Spinal cord (tissue), 10 donors: ENCODE results near the gene ADD1. TPM values are rescaled to one million over a fixed set of nuclear protein-coding genes. Genes with fewer than 3 reads are reported as not detected.
A peak's percentile ranks its signal among the peaks of the same experiment; 100 is the strongest.
"Not testable (repeated sequence)": the region's sequence is repeated elsewhere in the genome, so short reads cannot be mapped to it uniquely, and the experiment has no call there.

Source experiments
- DNase-seq, 6 donors: peaks; one replicate each; pipeline versions ENCODE4 v3.0.0 to v3.0.0-alpha.2; 2013 to 2015; ENCODE audit warnings: low spot score in 6 of 6, low read depth in 4 of 6
- H3K27ac ChIP-seq: one replicate; pipeline ENCODE4 v1.5.1; 2013; ENCODE audit warnings: low read depth, low read length, control low read depth
- H3K27me3 ChIP-seq: one replicate; pipeline ENCODE4 v1.6.1; 2013; ENCODE audit warnings: low read length; ENCODE audit not compliant: control insufficient read depth, insufficient read depth
- H3K36me3 ChIP-seq: one replicate; pipeline ENCODE4 v1.6.1; 2013; ENCODE audit warnings: low read length; ENCODE audit not compliant: control insufficient read depth, insufficient read depth
- H3K4me1 ChIP-seq: one replicate; pipeline ENCODE4 v1.6.1; 2013; ENCODE audit warnings: low read length; ENCODE audit not compliant: control insufficient read depth, insufficient read depth
- H3K4me3 ChIP-seq: one replicate; pipeline ENCODE4 v1.5.1; 2013; ENCODE audit warnings: low read depth, low read length, control low read depth
- H3K9me3 ChIP-seq: one replicate; pipeline ENCODE4 v1.6.1; 2013; ENCODE audit warnings: low read length; ENCODE audit not compliant: control insufficient read depth, insufficient read depth
- WGBS: methylation state at CpG from one replicate; pipeline ENCODE4 v1.1.5; 2013; ENCODE audit warnings: missing lambda C conversion rate; ENCODE audit not compliant: insufficient coverage; 5-methylcytosine and 5-hydroxymethylcytosine counted together
- polyA plus RNA-seq, 2 donors: library from polyadenylated mRNA; unstranded; fragments of 120-200 nt; gene quantifications; one replicate each; pipeline ENCODE4 v1.2.1, GENCODE V29; 2013; ENCODE audit not compliant: insufficient read length in 2 of 2
- total RNA-seq, 2 donors: library from RNA; depleted of rRNA in 1 of 2; stranded (reverse); fragments of 120-200 nt in 1 of 2; fragments of >200 nt in 1 of 2; gene quantifications; one replicate each; pipeline versions ENCODE4 v1.2.3 to v1.2.4, GENCODE V29; 2013 to 2014
- donor health status: healthy.

Gene ADD1
- total and polyA plus RNA-seq, 4 donors: 201 to 334 (median 306) TPM

DNA sequence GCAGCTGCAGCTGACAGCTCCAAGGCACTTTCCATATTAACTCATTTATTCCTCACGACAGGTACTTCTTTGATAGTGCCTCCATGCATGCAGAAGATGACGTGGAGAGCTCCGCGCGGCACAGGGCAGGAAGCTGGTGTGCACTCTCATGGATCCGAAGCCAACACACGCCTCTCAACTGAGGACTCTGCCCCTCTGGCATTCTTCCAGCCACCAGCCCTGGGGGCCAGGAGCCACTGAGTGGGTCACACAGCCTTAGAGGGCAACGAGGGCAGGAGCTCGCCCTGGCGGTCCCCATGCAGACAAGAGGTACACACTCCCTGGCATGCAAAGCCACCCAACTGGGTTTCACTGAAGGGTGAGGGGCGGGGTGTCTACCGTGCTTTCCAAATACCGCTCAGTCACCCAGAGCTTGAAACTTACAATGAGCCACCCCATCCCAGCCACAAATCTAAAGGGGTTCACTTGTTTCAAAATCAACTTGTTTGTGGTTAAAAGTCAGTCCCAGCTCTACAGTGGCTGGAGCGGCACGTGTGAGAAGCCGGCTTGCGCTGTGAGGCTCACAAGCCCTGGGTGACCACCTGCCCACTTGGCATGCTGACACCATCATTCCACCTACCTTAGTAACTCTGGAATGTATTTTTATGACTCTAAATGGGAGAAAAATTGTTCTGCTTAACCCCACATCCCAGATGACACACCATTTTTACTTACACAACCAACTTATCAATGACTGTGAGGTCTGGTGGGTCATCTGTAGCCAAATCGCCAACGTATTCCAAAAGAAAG, 103.4 kb downstream of the ADD1 start:
- Histone ChIP-seq H3K4me3 (no peak overlapping the region), H3K36me3 (peaks cover 90% of the 10 kb centered on the region), H3K9me3 (no peaks in the 10 kb centered on the region), H3K27ac (no peak overlapping the region), H3K4me1 (no peaks in the 10 kb centered on the region), H3K27me3 (no peaks in the 10 kb centered on the region)
- no peak for DNase-seq
- WGBS: 97% methylated on average over 15 of the region's 19 CpGs

DNA sequence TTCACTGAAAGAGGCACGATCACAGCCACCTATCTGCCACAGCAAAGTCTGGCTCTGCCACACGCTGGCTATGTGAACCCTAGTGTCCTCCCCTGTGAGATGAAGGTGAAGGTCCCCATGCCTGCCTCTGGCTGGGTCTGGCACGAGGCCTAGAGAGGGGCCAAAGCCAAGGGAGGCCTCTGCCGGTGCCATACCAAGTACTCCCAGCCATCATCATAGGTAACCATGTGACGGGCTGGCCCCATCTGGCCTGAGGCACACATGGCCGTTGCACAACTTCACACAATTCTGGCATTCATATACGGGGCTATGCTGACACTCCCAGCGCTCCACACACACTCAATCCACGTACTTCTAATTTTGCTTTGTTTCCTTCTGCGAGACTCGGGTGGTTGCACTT, 104.3 kb downstream of the ADD1 start:
- Histone ChIP-seq H3K36me3 (peaks cover 88% of the 10 kb centered on the region), H3K27ac (no peak overlapping the region), H3K27me3 (no peaks in the 10 kb centered on the region), H3K4me1 (no peaks in the 10 kb centered on the region), H3K9me3 (no peaks in the 10 kb centered on the region), H3K4me3 (no peak overlapping the region)
- no peak for DNase-seq
- 89% methylated on average over 11 of the region's 11 CpGs for WGBS

DNA sequence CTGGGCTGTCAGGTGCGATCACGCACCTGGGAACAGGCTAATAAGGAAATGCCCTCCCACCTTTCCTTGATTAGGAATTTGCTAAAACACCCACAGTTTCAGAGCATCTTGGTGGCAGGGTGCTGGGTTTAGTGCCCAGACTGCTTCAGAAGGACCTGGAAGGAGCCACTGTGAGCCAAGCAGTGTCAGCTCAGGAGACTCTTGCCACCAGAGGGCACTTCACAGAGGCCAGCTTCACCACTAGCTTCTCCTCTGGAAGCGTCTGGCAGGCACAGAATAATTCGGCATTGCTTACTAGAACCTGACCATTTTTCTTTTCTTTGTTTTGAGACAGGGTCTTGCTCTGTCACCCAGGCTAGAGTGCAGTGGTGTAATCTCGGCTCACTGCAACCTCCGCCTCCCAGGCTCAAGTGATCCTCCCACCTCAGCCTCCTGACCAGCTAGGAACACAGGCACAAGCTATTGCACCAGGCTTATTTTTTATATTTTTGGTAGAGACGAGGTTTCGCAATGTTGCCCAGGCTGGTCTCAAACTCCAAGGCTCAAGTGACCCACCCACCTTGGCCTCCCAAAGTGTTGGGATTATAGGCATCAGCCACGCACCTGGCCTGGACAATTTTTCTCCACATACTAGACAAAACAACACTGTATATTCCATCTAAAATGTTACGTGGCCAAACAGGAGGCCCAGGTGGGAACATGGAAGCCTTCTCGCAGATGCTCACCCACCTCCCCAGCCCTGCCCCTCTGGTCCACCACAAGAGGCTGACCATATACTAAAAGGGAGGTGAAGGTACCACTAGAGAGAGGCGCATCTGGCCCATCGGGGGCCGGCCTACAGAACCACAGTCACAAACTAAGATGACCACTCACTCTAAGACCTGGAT, 105.5 kb downstream of the ADD1 start:
- no peaks in the 10 kb centered on the region for H3K9me3 ChIP-seq
- H3K4me1 ChIP-seq: no peaks in the 10 kb centered on the region
- no peak overlapping the region for H3K4me3 ChIP-seq
- no peak overlapping the region for H3K27ac ChIP-seq
- WGBS: 98% methylated on average over 7 of the region's 14 CpGs
- no peaks in the 10 kb centered on the region for H3K27me3 ChIP-seq
- peak in 1 of 6 donors; percentile 26 for DNase-seq
- peaks cover 86% of the 10 kb centered on the region for H3K36me3 ChIP-seq

DNA sequence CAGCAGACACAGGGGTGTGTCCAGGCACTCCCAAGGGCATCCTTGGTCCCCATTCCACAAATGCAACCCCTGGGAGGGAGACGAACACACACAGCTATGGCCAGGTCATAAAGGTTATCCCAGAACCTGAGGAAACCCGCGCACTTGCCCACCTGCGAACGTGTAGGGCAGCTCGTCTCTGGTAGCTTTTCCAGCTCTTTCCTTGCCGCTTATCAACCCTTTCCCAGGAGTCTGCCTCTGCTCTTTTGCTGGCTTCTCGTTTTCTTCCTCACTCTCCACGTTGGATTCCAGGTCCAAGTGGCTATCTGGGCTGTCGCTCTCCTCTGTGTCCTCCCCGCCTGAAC, 106.1 kb downstream of the ADD1 start:
- Histone ChIP-seq H3K27me3 (no peaks in the 10 kb centered on the region), H3K27ac (no peak overlapping the region), H3K4me3 (no peak overlapping the region), H3K36me3 (peaks cover 86% of the 10 kb centered on the region), H3K9me3 (no peaks in the 10 kb centered on the region), H3K4me1 (no peaks in the 10 kb centered on the region)
- no peak for DNase-seq
- WGBS: 98% methylated on average over 11 of the region's 11 CpGs

DNA sequence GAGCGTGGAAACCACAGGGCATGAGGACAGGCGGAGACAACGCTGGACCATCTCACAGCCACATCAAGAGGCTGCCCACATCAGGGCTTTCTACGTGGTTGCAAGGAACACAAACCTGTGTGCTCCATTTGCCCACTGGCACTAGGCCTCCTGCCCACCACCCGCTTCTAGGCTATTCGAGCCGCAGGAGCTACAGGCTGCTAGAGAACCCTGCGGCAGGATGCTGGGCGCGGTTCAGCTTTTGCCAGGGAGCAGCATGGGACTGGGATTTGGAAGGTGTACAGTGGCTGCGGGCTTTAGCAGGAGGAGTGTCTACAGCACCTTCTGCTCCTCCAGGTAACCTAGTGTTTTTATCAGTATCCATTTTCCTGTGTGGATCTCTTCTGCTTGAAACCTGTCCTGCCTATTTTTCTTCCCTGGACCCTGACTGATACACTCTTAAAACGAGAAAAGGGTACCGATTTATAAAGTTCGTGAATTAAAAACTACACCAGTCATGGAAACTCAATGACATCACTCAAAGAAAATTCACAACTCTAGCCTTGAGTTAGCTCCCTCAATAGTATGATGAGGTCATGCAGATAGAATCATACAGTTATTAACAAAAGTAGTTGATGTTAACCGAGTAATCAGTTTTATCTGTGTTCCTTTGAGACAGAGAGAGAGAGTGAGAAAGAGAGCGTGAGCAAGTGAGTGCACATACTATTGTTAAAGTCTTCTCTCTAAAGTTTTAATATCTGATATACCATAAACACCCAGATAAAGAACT, 106.8 kb downstream of the ADD1 start:
- H3K9me3 ChIP-seq: no peaks in the 10 kb centered on the region
- no peaks in the 10 kb centered on the region for H3K4me1 ChIP-seq
- no peak overlapping the region for H3K4me3 ChIP-seq
- no peak overlapping the region for H3K27ac ChIP-seq
- no peaks in the 10 kb centered on the region for H3K27me3 ChIP-seq
- H3K36me3 ChIP-seq: peaks cover 87% of the 10 kb centered on the region
- DNase-seq: no peak
- 95% methylated on average over 9 of the region's 16 CpGs for WGBS

DNA sequence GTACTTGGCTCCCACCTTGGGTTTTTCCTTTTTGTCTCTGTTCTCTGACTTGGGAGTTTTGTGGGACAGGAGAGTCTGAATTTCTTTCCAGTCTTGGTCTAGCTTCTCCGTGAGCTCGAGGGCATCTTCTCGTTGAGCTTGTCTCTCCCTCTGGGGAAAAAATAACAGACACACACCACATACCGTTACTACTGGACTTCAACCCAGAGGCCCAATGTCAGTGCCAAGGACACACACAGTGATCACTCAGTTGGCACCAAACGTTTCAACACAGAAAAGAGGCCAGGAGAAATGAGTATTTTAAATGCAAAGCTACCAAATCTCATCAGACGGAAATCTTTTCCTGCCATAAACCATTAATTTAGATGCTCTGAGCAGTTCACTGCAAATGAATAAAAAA, 109.9 kb downstream of the ADD1 start:
- no peak overlapping the region for H3K27ac ChIP-seq
- DNase-seq: no peak
- H3K4me3 ChIP-seq: no peak overlapping the region
- no peaks in the 10 kb centered on the region for H3K4me1 ChIP-seq
- 100% methylated on average over 2 of the region's 6 CpGs for WGBS
- no peaks in the 10 kb centered on the region for H3K27me3 ChIP-seq
- no peaks in the 10 kb centered on the region for H3K9me3 ChIP-seq
- peaks cover 73% of the 10 kb centered on the region for H3K36me3 ChIP-seq

DNA sequence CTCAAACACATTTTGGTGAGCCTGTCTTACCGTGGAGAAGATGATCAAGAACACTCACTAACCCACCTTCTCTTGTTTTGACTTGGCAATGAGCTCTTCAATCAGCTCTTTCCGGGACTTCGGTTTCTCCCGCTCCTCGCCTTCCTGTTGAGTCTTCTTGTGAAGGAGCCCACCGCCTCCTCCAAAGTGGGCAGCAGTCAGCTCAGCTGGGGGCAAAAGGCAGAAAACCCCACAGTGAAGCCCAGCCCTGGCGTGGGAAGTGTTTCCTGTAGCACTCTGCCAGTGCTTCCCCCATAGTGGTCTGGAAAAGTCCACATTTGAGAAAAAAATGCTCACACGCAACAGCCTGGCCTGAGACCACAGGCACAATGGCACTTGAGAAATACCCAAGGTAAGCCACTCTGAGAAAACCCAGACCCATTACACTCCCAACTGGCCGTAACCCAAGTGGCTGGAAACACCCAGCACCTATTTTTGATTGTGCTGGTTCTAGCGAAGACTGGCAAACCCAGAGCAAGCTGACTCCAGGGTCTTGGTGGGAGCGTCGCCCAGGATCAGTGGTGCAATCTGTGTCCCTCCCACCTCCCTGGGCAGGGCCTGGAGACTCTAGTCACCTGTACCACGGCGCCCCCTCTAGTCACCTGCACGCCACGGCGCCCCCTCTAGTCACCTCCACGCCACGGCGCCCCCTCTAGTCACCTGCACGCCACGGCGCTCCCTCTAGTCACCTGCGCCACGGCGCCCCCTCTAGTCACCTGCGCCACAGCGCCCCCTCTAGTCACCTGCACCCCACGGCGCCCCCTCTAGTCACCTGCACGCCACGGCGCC, 110.9 kb downstream of the ADD1 start:
- WGBS: 81% methylated on average over 13 of the region's 33 CpGs
- no peaks in the 10 kb centered on the region for H3K27me3 ChIP-seq
- H3K27ac ChIP-seq: no peak overlapping the region
- no peak for DNase-seq
- H3K4me3 ChIP-seq: no peak overlapping the region
- peaks cover 64% of the 10 kb centered on the region for H3K36me3 ChIP-seq
- no peaks in the 10 kb centered on the region for H3K4me1 ChIP-seq
- no peaks in the 10 kb centered on the region for H3K9me3 ChIP-seq

DNA sequence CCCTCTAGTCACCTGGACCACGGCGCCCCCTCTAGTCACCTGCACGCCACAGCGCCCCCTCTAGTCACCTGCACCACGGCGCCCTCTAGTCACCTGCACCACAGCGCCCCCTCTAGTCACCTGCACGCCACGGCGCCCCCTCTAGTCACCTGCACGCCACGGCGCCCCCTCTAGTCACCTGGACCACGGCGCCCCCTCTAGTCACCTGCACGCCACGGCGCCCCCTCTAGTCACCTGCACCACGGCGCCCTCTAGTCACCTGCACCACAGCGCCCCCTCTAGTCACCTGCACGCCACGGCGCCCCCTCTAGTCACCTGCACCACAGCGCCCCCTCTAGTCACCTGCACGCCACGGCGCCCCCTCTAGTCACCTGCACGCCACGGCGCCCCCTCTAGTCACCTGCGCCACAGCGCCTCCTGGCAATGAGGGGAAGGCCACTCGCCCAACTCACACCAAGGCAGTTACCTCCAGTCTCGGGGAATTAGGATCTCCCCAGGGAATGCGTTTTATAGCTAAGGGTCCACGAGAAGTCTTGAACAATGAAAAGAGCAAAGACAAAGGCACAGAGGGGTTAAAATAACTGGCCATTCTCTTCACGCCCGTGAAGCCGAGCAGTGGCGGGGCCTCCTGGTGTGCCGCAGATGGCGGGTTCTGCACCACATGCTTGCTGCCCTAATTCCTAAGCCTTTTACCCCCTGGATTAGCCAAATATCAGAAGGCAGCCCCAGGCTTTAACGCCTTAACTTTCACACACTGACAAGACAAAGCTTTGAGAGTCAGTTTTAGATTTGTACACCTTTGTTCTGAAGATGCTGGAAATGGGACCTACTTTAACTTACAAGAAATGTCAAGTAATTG, 111.8 kb downstream of the ADD1 start:
- 83% methylated on average over 13 of the region's 44 CpGs for WGBS
- H3K36me3 ChIP-seq: peaks cover 56% of the 10 kb centered on the region
- H3K4me1 ChIP-seq: not testable (repeated sequence)

More for the DNA sequence above, 111.8 kb downstream of the ADD1 start:
- not testable (repeated sequence) for H3K27ac ChIP-seq, H3K9me3 ChIP-seq, DNase-seq, H3K27me3 ChIP-seq, H3K4me3 ChIP-seq
